GM12873 (cell line): ENCODE measurements around the gene DR1.

Experiments used
- TF ChIP-seq, protein P1 (sequence below): IDR thresholded peaks from 2 replicates; pipeline ENCODE4 v1.5.1; 2012; ENCODE audit warnings: low read depth, mild to moderate bottlenecking, moderate library complexity, low read length, control low read depth; ENCODE audit not compliant: insufficient read depth; ENCODE audit errors: missing control alignments

DR1 gene

DNA sequence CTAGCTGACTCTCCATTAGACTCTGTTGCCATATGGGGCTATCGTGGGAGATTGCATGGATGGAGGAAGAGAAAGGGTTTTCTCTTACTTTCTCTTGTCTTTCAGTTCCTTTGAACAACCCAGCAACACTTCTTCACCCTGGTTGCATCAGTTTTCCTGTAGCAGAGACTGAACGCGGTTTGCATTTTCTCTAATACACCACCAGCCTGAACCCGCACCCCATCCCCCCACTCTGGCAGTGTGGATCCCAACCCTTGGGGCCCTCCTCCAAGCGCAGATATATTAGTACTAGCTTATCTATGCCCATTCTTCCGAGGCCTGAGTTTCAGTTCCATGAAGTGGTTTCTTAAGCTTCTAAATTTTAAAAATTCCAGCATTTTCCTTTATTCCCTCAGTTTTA, 12.6 kb downstream of the DR1 start:
- TF ChIP-seq, protein P1, sequence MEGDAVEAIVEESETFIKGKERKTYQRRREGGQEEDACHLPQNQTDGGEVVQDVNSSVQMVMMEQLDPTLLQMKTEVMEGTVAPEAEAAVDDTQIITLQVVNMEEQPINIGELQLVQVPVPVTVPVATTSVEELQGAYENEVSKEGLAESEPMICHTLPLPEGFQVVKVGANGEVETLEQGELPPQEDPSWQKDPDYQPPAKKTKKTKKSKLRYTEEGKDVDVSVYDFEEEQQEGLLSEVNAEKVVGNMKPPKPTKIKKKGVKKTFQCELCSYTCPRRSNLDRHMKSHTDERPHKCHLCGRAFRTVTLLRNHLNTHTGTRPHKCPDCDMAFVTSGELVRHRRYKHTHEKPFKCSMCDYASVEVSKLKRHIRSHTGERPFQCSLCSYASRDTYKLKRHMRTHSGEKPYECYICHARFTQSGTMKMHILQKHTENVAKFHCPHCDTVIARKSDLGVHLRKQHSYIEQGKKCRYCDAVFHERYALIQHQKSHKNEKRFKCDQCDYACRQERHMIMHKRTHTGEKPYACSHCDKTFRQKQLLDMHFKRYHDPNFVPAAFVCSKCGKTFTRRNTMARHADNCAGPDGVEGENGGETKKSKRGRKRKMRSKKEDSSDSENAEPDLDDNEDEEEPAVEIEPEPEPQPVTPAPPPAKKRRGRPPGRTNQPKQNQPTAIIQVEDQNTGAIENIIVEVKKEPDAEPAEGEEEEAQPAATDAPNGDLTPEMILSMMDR: no peak

DNA sequence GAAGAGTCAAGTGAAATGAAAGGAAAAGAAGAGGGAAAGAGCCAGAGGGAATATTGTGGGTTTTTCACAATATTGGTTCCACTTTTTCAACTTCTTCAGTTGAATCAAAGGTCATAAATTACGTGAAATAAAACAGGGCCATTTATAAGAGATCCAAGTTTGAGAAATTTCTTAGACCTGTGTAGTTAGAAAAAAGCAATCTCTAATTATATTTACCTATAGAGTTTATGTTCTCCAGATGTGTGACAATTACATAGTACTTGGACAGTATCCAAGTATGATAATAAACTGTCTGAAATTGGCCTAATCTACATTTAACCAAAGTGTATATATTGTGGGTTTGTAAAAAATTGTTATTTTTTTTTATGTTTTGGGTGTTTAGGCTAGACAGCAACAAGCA, 14.4 kb downstream of the DR1 start:
- TF ChIP-seq, protein P1: no peak

DNA sequence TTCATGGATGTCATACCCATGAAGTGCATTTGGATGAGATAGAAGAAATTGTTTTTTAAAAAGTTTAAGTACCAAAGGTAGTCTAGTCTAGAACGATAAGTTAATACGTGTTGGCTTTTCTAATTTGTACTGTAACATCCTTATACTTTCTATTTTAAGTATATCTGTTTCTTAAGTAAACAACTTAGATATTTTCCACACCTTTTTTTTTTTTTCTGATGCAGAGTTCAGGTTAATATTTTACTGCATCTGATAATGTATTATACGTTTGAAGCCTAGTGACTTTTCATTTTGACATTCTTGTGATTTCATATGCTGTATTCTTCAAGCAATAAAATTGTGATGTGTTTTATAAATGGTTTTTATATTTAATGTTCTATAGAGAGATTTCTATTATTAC, 16.5 kb downstream of the DR1 start:
- TF ChIP-seq, protein P1: no peak

DNA sequence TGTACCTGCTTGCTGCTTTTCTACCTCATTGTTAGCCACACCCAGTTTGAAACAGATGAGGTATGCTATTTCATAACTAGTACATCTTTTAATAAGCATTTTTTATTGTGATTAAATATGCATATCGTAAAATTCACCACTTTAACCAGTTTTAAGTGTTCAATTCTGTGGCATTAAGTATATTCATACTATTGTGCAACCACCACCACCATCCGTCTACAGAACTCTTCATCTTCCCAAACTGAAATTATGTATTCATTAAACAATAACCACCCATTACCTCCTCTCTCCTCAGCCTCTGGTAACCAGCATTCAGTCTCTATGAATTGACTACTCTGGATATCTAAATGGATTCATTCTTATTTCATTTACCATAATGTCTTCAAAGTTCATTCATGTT, 20.1 kb downstream of the DR1 start:
- TF ChIP-seq, protein P1: no peak

DNA sequence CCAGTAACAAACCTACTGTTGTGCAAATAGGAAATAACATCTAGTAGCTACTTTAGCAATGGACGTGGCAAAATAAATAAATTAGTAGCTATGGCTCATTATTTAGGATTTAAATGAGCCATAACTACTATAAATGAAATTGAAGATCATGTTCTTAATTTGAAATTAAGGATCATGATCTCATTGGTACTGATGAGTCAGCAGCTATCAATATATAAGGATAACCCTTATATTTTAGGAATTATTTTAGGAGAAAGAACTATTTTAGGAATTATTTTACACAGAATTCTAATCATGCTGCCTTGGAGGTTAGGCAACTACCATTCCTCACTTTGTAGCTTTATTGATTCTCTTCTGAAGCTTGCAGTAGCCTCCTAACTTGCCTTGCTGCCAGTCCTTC, 24.0 kb downstream of the DR1 start:
- TF ChIP-seq, protein P1: no peak

DNA sequence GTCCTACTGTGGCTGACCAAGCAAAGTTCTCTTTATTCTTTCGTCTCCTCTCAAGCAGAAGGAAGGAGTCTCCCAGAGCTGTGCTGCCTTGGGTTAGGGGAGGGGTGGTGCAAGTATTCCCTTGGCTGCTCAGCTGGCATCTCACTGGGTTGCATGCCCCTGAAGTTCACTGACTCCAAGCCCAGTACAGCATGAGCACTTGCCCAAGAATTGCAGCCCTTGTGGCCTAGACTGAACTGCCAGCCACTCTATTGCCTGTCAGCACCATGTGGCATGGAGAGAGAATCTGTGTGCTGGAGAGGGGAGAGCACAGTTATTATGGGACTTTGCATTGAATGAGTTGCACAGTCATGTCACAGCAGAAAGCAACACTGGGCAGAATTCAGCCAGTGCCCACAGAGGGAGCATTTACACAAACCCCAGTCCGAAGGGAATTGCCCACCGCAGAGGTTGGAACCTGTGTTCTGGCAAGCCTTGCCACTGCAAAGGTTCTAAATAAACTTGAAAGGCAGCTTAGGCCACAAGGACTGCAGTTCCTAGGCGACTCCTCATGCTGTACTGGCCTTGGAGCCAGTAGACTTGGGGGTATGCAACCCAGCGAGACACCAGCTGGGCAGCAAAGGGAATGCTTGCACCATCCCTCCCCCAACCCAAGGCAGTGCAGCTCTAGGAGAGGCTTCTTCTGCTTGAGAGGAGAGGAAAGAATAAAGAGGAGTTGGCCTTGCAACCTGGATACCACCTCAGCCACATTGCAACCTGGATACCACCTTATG, 28.8 kb downstream of the DR1 start:
- TF ChIP-seq, protein P1: no peak

DNA sequence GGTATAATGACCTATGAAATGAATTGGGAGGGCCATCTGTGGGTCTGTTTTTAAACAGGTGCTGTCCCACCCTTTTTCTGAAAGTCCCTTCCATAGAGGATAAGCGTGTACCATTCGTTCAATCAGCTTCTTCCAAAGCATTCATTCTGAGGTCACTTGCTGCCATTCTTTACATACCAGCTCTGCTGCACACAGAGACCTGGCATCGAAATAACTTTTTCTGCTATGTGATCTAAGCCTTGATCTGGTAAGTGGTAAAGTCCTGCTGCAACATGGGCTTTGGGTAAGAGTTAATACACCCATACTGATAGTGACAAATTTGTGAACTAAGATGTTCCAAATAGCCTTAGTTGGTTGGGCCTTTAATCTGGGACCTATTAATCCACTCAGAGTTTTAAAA, 38.9 kb downstream of the DR1 start:
- TF ChIP-seq, protein P1: no peak

DNA sequence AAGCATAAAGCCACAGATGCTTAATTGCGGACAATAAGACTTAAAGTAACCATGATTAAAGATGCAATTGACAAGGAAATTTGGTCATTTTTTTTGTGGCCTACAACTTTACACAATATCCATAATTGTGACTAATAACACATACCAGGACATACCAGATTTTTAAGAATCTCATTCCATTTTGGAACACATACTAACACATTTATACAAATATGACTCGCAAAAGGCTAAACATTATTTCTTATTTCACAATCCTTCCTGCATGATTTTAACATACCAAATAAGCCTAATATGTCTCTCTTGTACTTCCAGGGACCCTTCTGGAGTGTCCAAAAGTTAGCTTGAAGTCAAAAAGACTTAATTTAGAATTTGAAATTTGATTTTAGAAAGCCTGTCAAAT, 48.8 kb downstream of the DR1 start:
- TF ChIP-seq, protein P1: no peak
